H9 (cell line): ENCODE data around the gene TSPAN11. TPM values are rescaled to one million over a fixed set of nuclear protein-coding genes. Genes with fewer than 3 reads are reported as not detected.

Experiments used
- DNase-seq: peaks from one replicate; pipeline ENCODE4 v3.0.0-alpha.2; 2017
- H2AFZ ChIP-seq: one replicate; pipeline ENCODE4 v1.6.1; 2013; ENCODE audit warnings: mild to moderate bottlenecking, low read length, control low read depth, moderate library complexity
- H2AK5ac ChIP-seq: 2 replicates; pipeline ENCODE4 v1.6.1; 2013; ENCODE audit warnings: low read length, control low read depth, mixed read lengths; ENCODE audit not compliant: insufficient read length
- H2BK120ac ChIP-seq: one replicate; pipeline ENCODE4 v1.6.1; 2013; ENCODE audit warnings: low read depth, mild to moderate bottlenecking, low read length, control low read depth, inconsistent platforms; ENCODE audit not compliant: poor library complexity, severe bottlenecking
- H2BK12ac ChIP-seq: 2 replicates; pipeline ENCODE4 v1.6.1; 2013; ENCODE audit warnings: low read length, control low read depth, mixed read lengths, low read depth; ENCODE audit not compliant: insufficient read length
- H2BK15ac ChIP-seq: 2 replicates; pipeline ENCODE4 v1.6.1; 2013; ENCODE audit warnings: low read depth, low read length, control low read depth
- H2BK20ac ChIP-seq: one replicate; pipeline ENCODE4 v1.6.1; 2013; ENCODE audit warnings: low read depth, mild to moderate bottlenecking, low read length, control low read depth, inconsistent platforms; ENCODE audit not compliant: poor library complexity, severe bottlenecking
- H2BK5ac ChIP-seq: 2 replicates; pipeline ENCODE4 v1.6.1; 2013; ENCODE audit warnings: low read length, control low read depth, mixed read lengths; ENCODE audit not compliant: insufficient read length
- H3K14ac ChIP-seq: 2 replicates; pipeline ENCODE4 v1.6.1; 2013; ENCODE audit warnings: low read length, control low read depth; ENCODE audit not compliant: insufficient read depth
- H3K18ac ChIP-seq: 2 replicates; pipeline ENCODE4 v1.6.1; 2013; ENCODE audit warnings: low read depth, mild to moderate bottlenecking, mixed read lengths, low read length, control low read depth; ENCODE audit not compliant: insufficient read length
- H3K23ac ChIP-seq: 2 replicates; pipeline ENCODE4 v1.6.1; 2013; ENCODE audit warnings: low read length, control low read depth, mixed read lengths, low read depth; ENCODE audit not compliant: insufficient read length
- H3K23me2 ChIP-seq: 2 replicates; pipeline ENCODE4 v1.6.1; 2013; ENCODE audit warnings: low read depth, mild to moderate bottlenecking, mixed read lengths, low read length, control low read depth; ENCODE audit not compliant: insufficient read length, poor library complexity, severe bottlenecking
- H3K27ac ChIP-seq: 2 replicates; pipeline ENCODE4 v1.5.1; 2013; ENCODE audit warnings: low read length, control low read depth, mixed read lengths, low read depth; ENCODE audit not compliant: insufficient read length
- H3K27me3 ChIP-seq: 2 replicates; pipeline ENCODE4 v1.6.1; 2013; ENCODE audit warnings: low read length, control low read depth, inconsistent platforms; ENCODE audit not compliant: insufficient read depth
- H3K4ac ChIP-seq: 2 replicates; pipeline ENCODE4 v1.6.1; 2013; ENCODE audit warnings: low read depth, mild to moderate bottlenecking, control low read depth, inconsistent platforms, low read length, moderate library complexity
- H3K4me1 ChIP-seq: 2 replicates; pipeline ENCODE4 v1.6.1; 2013; ENCODE audit warnings: low read length, control low read depth, inconsistent platforms; ENCODE audit not compliant: insufficient read depth
- H3K4me2 ChIP-seq: 2 replicates; pipeline ENCODE4 v1.6.1; 2013; ENCODE audit warnings: low read length, control low read depth, mixed read lengths; ENCODE audit not compliant: insufficient read length, insufficient read depth
- H3K56ac ChIP-seq: 2 replicates; pipeline ENCODE4 v1.6.1; 2013; ENCODE audit warnings: low read depth, mild to moderate bottlenecking, mixed read lengths, low read length, control low read depth; ENCODE audit not compliant: insufficient read length
- H3K79me1 ChIP-seq: 2 replicates; pipeline ENCODE4 v1.6.1; 2013; ENCODE audit warnings: low read depth, mild to moderate bottlenecking, moderate library complexity, low read length, control low read depth, inconsistent platforms; ENCODE audit not compliant: insufficient read depth, poor library complexity, severe bottlenecking
- H3K79me2 ChIP-seq: 2 replicates; pipeline ENCODE4 v1.6.1; 2013; ENCODE audit warnings: low read length, control low read depth, inconsistent platforms; ENCODE audit not compliant: insufficient read depth
- H3K9ac ChIP-seq: 2 replicates; pipeline ENCODE4 v1.6.1; 2013; ENCODE audit warnings: low read length, control low read depth, mixed read lengths; ENCODE audit not compliant: insufficient read length; ENCODE audit errors: extremely low read depth
- H3K9me3 ChIP-seq: one replicate; pipeline ENCODE4 v1.6.1; 2013; ENCODE audit warnings: low read depth, low read length, inconsistent platforms; ENCODE audit not compliant: control insufficient read depth
- H3T11ph ChIP-seq: one replicate; pipeline ENCODE4 v1.6.1; 2013; ENCODE audit warnings: mild to moderate bottlenecking, low read length, control low read depth, inconsistent platforms
- H4K20me1 ChIP-seq: one replicate; pipeline ENCODE4 v1.6.1; 2013; ENCODE audit not compliant: control insufficient read depth, insufficient read length, insufficient read depth
- H4K5ac ChIP-seq: 2 replicates; pipeline ENCODE4 v1.6.1; 2013; ENCODE audit warnings: low read depth, mild to moderate bottlenecking, mixed read lengths, low read length, control low read depth; ENCODE audit not compliant: insufficient read length
- H4K8ac ChIP-seq: replicated peaks from 2 replicates; pipeline ENCODE4 v1.6.1; 2013; ENCODE audit warnings: low read length, control low read depth, mixed read lengths, low read depth; ENCODE audit not compliant: insufficient read length
- H4K91ac ChIP-seq: 2 replicates; pipeline ENCODE4 v1.6.1; 2013; ENCODE audit warnings: low read depth, mild to moderate bottlenecking, moderate library complexity, mixed read lengths, low read length, control low read depth; ENCODE audit not compliant: insufficient read length
- H3K27ac Mint-ChIP-seq, 3 experiments: 2 replicates in 2 of 3; 3 replicates in 1 of 3; pipeline ENCODE4 v1.8.0; 2020 to 2021; ENCODE audit warnings: mixed read lengths in 3 of 3, mild to moderate bottlenecking in 1 of 3, moderate library complexity in 1 of 3
- H3K27me3 Mint-ChIP-seq: 2 replicates; pipeline ENCODE4 v1.8.0; 2021; ENCODE audit warnings: low read depth, mild to moderate bottlenecking, moderate library complexity, mixed read lengths
- H3K36me3 Mint-ChIP-seq, 3 experiments: 2 replicates in 2 of 3; 3 replicates in 1 of 3; pipeline ENCODE4 v1.8.0; 2020 to 2021; ENCODE audit warnings: low read depth in 3 of 3, mixed read lengths in 3 of 3; ENCODE audit not compliant: insufficient read depth in 1 of 3
- H3K4me1 Mint-ChIP-seq, 2 experiments: 2 replicates each; pipeline ENCODE4 v1.8.0; 2020; ENCODE audit warnings: mixed read lengths in 2 of 2
- H3K4me3 Mint-ChIP-seq, 2 experiments: 2 replicates in 1 of 2; 3 replicates in 1 of 2; pipeline ENCODE4 v1.8.0; 2020 to 2021; ENCODE audit warnings: mild to moderate bottlenecking in 2 of 2, mixed read lengths in 2 of 2, moderate library complexity in 1 of 2
- H3K9me3 Mint-ChIP-seq, 2 experiments: 2 replicates in 1 of 2; 3 replicates in 1 of 2; pipeline ENCODE4 v1.8.0; 2020; ENCODE audit warnings: mild to moderate bottlenecking in 2 of 2, mixed read lengths in 2 of 2, moderate library complexity in 1 of 2
- CTCF ChIP-seq: fragments of 200-600 bp; sonication (generic); conservative IDR thresholded peaks from 3 replicates; pipeline ENCODE4 v1.8.0; 2021; ENCODE audit warnings: antibody characterized with exemption, mild to moderate bottlenecking
- WGBS: extraction: QIAGEN DNeasy Blood & Tissue Kit; methylation state at CpG from one replicate; pipeline ENCODE4 v1.1.7; 2013; ENCODE audit warnings: missing lambda C conversion rate, low lambda C conversion rate, mixed read lengths; ENCODE audit not compliant: insufficient read length; ENCODE audit errors: extremely low coverage; 5-methylcytosine and 5-hydroxymethylcytosine counted together
- total RNA-seq: library from RNA; stranded (reverse); gene quantifications from 2 replicates; pipeline ENCODE4 v1.2.1, GENCODE V29; 2021

Gene TSPAN11
- total RNA-seq, 1 experiment from 2014 or later = 4.2 TPM

GRCh38 chr12:30982413-30982812 is 55.9 kb downstream of the TSPAN11 start:
- Histone ChIP-seq H2BK5ac (no peak overlapping the region), H3T11ph (no peak overlapping the region), H4K8ac (no peak overlapping the region), H3K27ac (no peak overlapping the region), H3K9me3 (no peaks in the 10 kb centered on the region), H3K79me2 (no peaks in the 10 kb centered on the region), H3K4ac (no peak overlapping the region), H2BK20ac (no peak overlapping the region), H3K18ac (no peak overlapping the region), H3K27me3 (no peaks in the 10 kb centered on the region), H2BK120ac (no peak overlapping the region), H2AK5ac (no peak overlapping the region), H2BK15ac (no peak overlapping the region), H3K4me2 (no peak overlapping the region), H3K23ac (no peak overlapping the region), H3K79me1 (no peaks in the 10 kb centered on the region), H4K20me1 (no peaks in the 10 kb centered on the region), H3K9ac (no peak overlapping the region), H4K5ac (no peak overlapping the region), H3K56ac (no peak overlapping the region), H3K23me2 (no peaks in the 10 kb centered on the region), H4K91ac (no peak overlapping the region), H2BK12ac (no peak overlapping the region), H2AFZ (no peak overlapping the region), H3K14ac (no peak overlapping the region), H3K4me1 (no peaks in the 10 kb centered on the region; the same call in 1 of the 2 replicates)
- no peak for TF ChIP-seq CTCF
- WGBS = no CpG with 5 or more reads among the region's 12 CpGs
- H3K27me3 Mint-ChIP-seq = no peaks in the 10 kb centered on the region; the same call in 1 of the 2 replicates
- H3K27ac Mint-ChIP-seq = no peak overlapping the region
- DNase-seq = no peak
- no peaks in the 10 kb centered on the region for H3K36me3 Mint-ChIP-seq
- peaks cover 10 to 11% of the 10 kb centered on the region in 2 experiments for H3K4me1 Mint-ChIP-seq
- H3K9me3 Mint-ChIP-seq = no peaks in the 10 kb centered on the region
- no peak overlapping the region for H3K4me3 Mint-ChIP-seq
